ENCODE results near the gene HNRNPA3.

- no peak for TF ChIP-seq CTCF (IDR thresholded peaks at IDR 0.05; ENCODE audit: low read depth, low read length, poor library complexity, severe bottlenecking)
- TF ChIP-seq EZH2phosphoT487 (IDR thresholded peaks at IDR 0.05; ENCODE audit: borderline replicate concordance, low read length): no peak
Observed at GRCh38 chr2:177268187-177268871, 55.7 kb downstream of the HNRNPA3 start.
